Lung (tissue), 12 donors: ENCODE measurements around the gene CYP3A7. TPM values are rescaled to one million over a fixed set of nuclear protein-coding genes. Genes with fewer than 3 reads are reported as not detected.
"Not testable (repeated sequence)": the region's sequence is repeated elsewhere in the genome, so short reads cannot be mapped to it uniquely, and the experiment has no call there.

Experiments
- ATAC-seq: fragments of 200-7000 bp; cut with Tn5 transposase; one replicate; pipeline ENCODE4 v1.9.1; 2020; ENCODE audit warnings: moderate number of reproducible peaks; ENCODE audit not compliant: insufficient read depth, low FRiP score
- DNase-seq, 3 donors: peaks; one replicate each; pipeline ENCODE4 v3.0.0-alpha.2; 2013 to 2017
- H3K27ac ChIP-seq, 2 donors: one replicate each; pipeline ENCODE4 v1.5.1; 2013; ENCODE audit warnings: mild to moderate bottlenecking in 2 of 2, moderate library complexity in 2 of 2, control low read depth in 1 of 2, inconsistent platforms in 1 of 2, low read depth in 1 of 2, low read length in 1 of 2
- H3K27me3 ChIP-seq, 3 donors: one replicate each; pipeline ENCODE4 v1.5.1; 2013; ENCODE audit warnings: low read length in 2 of 3; ENCODE audit not compliant: control insufficient read depth in 3 of 3, insufficient read depth in 3 of 3
- H3K36me3 ChIP-seq, 4 donors: one replicate each; pipeline ENCODE4 v1.5.1; 2013; ENCODE audit warnings: low read length in 4 of 4, mild to moderate bottlenecking in 1 of 4, moderate library complexity in 1 of 4; ENCODE audit not compliant: control insufficient read depth in 4 of 4, insufficient read depth in 4 of 4
- H3K4me1 ChIP-seq, 5 donors: one replicate each; pipeline ENCODE4 v1.5.1; 2013; ENCODE audit warnings: low read length in 5 of 5, mild to moderate bottlenecking in 2 of 5, moderate library complexity in 1 of 5; ENCODE audit not compliant: control insufficient read depth in 5 of 5, insufficient read depth in 5 of 5
- H3K4me3 ChIP-seq: one replicate; pipeline ENCODE4 v1.5.1; 2013; ENCODE audit warnings: mild to moderate bottlenecking, control low read depth, moderate library complexity
- H3K9ac ChIP-seq, 2 donors: one replicate each; pipeline ENCODE4 v1.5.1; 2013; ENCODE audit warnings: low read length in 2 of 2, control low read depth in 1 of 2; ENCODE audit not compliant: insufficient read depth in 1 of 2
- H3K9me3 ChIP-seq, 4 donors: one replicate each; pipeline ENCODE4 v1.5.1; 2013; ENCODE audit warnings: low read length in 3 of 4, mild to moderate bottlenecking in 1 of 4, moderate library complexity in 1 of 4; ENCODE audit not compliant: control insufficient read depth in 4 of 4, insufficient read depth in 3 of 4
- CTCF ChIP-seq: IDR thresholded peaks from 2 replicates; pipeline ENCODE4 v1.5.1; 2012; ENCODE audit warnings: mild to moderate bottlenecking; ENCODE audit errors: control extremely low read depth, extremely low read depth
- WGBS, 2 donors: extraction: QIAGEN DNeasy Blood & Tissue Kit; methylation state at CpG; one replicate each; pipeline ENCODE4 v1.1.7; 2013; 5-methylcytosine and 5-hydroxymethylcytosine counted together
- polyA plus RNA-seq, 2 donors: library from polyadenylated mRNA; stranded (reverse); fragments of 200-250 nt; gene quantifications; one replicate each; pipeline ENCODE4 v1.2.1, GENCODE V29; 2013
- total RNA-seq, 2 donors: library from RNA; depleted of rRNA in 1 of 2; stranded (reverse); fragments of >200 nt in 1 of 2; gene quantifications; one replicate each; pipeline ENCODE4 v1.2.1, GENCODE V29; 2014 to 2021
- donor health status: control.
- donor health status: control.
- donor health status: Bipolar disorder and iron deficiency.
- donor health status: healthy.
- donor health status: DM: yes; HTN: yes; CAD: no.

Gene CYP3A7
- total and polyA plus RNA-seq, 4 donors = 0.19 to 0.71 (median 0.44) TPM

- ATAC-seq (no peak), DNase-seq (no peak)
- Histone ChIP-seq H3K36me3 (no peaks in the 10 kb centered on the region), H3K9me3 (no peaks in the 10 kb centered on the region), H3K4me3 (no peak overlapping the region), H3K4me1 (no peaks in the 10 kb centered on the region), H3K27me3 (no peaks in the 10 kb centered on the region), H3K9ac (no peak overlapping the region), H3K27ac (no peak overlapping the region)
- WGBS, 2 donors = 94 to 96% methylated on average over 1 of the region's 1 CpG
- no peak for TF ChIP-seq CTCF
Observed at GRCh38 chr7:99780588-99780987, 45.6 kb upstream of the CYP3A7 start.

- Histone ChIP-seq H3K27ac (no peak overlapping the region), H3K36me3 (no peaks in the 10 kb centered on the region), H3K9ac (no peak overlapping the region), H3K27me3 (no peaks in the 10 kb centered on the region), H3K9me3 (no peaks in the 10 kb centered on the region), H3K4me3 (no peak overlapping the region), H3K4me1 (no peaks in the 10 kb centered on the region)
- DNase-seq = no peak
- TF ChIP-seq CTCF = no peak
- 86 to 90% methylated on average over 3 of the region's 3 CpGs for whole genome bisulfite sequencing, 2 donors
- no peak for ATAC-seq
Observed at GRCh38 chr7:99779949-99780348, 45.0 kb upstream of the CYP3A7 start.

- H3K27ac ChIP-seq = no peak overlapping the region
- no peaks in the 10 kb centered on the region for H3K9me3 ChIP-seq
- no peaks in the 10 kb centered on the region for H3K36me3 ChIP-seq
- no peaks in the 10 kb centered on the region for H3K27me3 ChIP-seq
- no peak for TF ChIP-seq CTCF
- no peak for ATAC-seq
- H3K4me3 ChIP-seq = no peak overlapping the region
- H3K4me1 ChIP-seq = no peaks in the 10 kb centered on the region
- no peak for DNase-seq
- 90% methylated on average over 5 of the region's 5 CpGs for WGBS, 2 donors
- H3K9ac ChIP-seq = no peak overlapping the region
Observed at GRCh38 chr7:99778880-99779279, 43.9 kb upstream of the CYP3A7 start.

- not testable (repeated sequence) for H3K36me3 ChIP-seq, H3K9me3 ChIP-seq, DNase-seq, H3K9ac ChIP-seq, H3K4me1 ChIP-seq, ATAC-seq, H3K27ac ChIP-seq, H3K4me3 ChIP-seq, H3K27me3 ChIP-seq
- WGBS, 2 donors = 87 to 93% methylated on average over 1 of the region's 1 CpG
Observed at GRCh38 chr7:99773395-99773794, 38.4 kb upstream of the CYP3A7 start.
